ENCODE measurements around the gene ATP5PD.

DNA sequence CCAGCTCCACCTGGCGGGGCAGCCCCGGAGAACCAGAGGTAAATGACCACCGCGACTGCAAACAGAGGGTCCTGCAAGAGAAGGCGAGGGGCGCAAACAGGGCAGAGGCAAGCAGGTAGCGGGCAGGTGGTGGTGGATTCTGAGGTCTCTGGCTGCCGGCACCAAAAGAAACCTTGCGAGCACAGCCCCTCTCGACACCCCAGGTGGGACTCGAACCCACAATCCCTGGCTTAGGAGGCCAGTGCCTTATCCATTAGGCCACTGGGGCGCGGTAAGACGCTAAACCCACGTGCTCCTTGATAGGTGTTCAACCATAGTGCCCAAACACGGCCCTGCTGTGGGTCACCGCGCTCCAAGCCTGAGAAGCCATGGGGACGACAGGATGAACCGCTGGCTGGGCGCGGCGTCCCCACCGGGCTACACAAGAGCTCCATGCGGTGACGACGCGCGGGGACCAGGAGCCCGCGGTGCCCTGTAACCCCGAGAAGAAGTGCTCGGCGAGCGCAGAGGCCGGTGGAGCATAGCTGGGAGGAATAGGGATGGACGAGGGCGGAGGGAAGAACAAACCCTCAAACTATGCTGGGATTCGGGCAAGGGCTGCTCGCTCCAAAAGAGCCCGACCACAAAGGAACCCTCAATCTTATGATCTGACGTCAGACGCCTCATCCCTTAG lies 12.4 kb downstream of the ATP5PD start:
- TF ChIP-seq, protein P1, sequence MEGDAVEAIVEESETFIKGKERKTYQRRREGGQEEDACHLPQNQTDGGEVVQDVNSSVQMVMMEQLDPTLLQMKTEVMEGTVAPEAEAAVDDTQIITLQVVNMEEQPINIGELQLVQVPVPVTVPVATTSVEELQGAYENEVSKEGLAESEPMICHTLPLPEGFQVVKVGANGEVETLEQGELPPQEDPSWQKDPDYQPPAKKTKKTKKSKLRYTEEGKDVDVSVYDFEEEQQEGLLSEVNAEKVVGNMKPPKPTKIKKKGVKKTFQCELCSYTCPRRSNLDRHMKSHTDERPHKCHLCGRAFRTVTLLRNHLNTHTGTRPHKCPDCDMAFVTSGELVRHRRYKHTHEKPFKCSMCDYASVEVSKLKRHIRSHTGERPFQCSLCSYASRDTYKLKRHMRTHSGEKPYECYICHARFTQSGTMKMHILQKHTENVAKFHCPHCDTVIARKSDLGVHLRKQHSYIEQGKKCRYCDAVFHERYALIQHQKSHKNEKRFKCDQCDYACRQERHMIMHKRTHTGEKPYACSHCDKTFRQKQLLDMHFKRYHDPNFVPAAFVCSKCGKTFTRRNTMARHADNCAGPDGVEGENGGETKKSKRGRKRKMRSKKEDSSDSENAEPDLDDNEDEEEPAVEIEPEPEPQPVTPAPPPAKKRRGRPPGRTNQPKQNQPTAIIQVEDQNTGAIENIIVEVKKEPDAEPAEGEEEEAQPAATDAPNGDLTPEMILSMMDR (IDR thresholded peaks at IDR 0.05; ENCODE audit: low read depth, low read length, poor library complexity, severe bottlenecking) = peak; percentile 33
- TF ChIP-seq EZH2phosphoT487 (IDR thresholded peaks at IDR 0.05; ENCODE audit: borderline replicate concordance, low read length) = no peak

Measured in DOHH2 (cell line).